Cardiac fibroblast (primary cell): Measurements from ENCODE around the gene CIAO2A.
A peak's percentile ranks its signal among the peaks of the same experiment; 100 is the strongest.
"Not testable (repeated sequence)": the region's sequence is repeated elsewhere in the genome, so short reads cannot be mapped to it uniquely, and the experiment has no call there.

ENCODE experiments used
- DNase-seq, 2 donors: peaks; one replicate each; pipeline versions ENCODE4 v3.0.0 to v3.0.0-alpha.2; 2010; ENCODE audit warnings: low read depth in 2 of 2
- H3K4me3 ChIP-seq, 2 donors: replicated peaks in 1 of 2; 1 replicate in 1 of 2; 2 replicates in 1 of 2; pipeline ENCODE4 v1.5.1; 2011; ENCODE audit warnings: low read depth in 2 of 2, low read length in 2 of 2, mild to moderate bottlenecking in 2 of 2, moderate library complexity in 1 of 2
- TF ChIP-seq, protein P1 (sequence below): IDR thresholded peaks from one replicate; pipeline ENCODE4 v1.5.1; 2011; ENCODE audit warnings: low read depth, mild to moderate bottlenecking, low read length, inconsistent platforms

CIAO2A gene

DNA sequence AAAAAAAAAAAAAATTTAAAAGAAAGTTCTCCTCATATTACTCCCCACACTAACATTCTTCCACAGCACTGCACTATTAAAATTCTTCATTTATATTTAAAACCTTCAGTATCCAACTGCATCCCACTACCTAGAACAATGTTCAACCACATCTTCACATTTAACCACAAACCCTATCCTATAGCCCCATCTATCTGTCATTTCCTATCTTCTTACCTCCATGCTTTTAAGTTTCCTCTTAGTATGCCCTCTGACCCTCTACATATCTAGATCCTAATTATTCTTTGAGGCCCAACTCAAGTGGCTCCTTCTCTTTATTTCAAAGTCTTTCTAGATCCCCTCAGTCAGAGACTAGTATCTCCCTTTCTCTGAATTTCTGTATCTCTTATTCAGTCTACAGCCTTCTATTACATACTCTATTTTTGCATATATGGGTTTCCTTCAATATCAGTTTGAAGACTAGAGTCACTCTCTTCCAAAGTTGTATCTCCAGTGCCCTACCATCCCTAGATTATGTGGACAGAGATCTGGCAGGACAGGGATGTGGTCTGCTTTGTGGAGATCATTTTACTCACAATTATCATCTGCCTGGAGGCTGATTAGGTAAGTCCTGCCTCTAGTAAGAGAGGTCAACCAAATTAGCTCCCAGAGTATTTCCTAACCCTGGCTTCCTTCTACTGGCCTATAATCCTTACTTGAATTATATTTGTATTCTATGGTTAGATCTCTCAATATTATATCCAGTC, 1.4 kb downstream of the CIAO2A start:
- H3K4me3 ChIP-seq, result peak overlapping the region in 1 of 2 donors; percentile 83
- TF ChIP-seq, protein P1, sequence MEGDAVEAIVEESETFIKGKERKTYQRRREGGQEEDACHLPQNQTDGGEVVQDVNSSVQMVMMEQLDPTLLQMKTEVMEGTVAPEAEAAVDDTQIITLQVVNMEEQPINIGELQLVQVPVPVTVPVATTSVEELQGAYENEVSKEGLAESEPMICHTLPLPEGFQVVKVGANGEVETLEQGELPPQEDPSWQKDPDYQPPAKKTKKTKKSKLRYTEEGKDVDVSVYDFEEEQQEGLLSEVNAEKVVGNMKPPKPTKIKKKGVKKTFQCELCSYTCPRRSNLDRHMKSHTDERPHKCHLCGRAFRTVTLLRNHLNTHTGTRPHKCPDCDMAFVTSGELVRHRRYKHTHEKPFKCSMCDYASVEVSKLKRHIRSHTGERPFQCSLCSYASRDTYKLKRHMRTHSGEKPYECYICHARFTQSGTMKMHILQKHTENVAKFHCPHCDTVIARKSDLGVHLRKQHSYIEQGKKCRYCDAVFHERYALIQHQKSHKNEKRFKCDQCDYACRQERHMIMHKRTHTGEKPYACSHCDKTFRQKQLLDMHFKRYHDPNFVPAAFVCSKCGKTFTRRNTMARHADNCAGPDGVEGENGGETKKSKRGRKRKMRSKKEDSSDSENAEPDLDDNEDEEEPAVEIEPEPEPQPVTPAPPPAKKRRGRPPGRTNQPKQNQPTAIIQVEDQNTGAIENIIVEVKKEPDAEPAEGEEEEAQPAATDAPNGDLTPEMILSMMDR, result no peak
- DNase-seq, result no peak

DNA sequence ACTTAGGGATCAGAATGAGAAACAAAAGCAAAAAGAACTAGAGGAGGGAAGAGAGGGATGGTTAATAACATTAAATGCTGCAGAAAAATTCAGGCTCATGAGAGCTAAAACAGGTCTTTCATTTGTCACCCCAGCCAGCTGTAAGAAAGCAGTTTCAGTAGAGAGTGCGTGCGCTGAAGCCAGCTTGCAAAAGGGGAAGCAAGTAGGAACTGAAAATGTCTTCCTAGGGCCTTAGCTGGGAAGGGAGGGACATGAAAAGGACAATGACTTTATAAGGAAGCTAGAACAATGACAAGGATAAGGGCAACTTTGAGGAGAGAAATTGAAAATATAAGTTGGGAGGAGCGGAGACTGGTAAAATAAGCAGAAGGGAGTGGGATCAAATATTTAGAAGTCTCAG, 3.1 kb downstream of the CIAO2A start:
- TF ChIP-seq, protein P1, result no peak
- no peak overlapping the region for H3K4me3 ChIP-seq
- DNase-seq, result no peak

DNA sequence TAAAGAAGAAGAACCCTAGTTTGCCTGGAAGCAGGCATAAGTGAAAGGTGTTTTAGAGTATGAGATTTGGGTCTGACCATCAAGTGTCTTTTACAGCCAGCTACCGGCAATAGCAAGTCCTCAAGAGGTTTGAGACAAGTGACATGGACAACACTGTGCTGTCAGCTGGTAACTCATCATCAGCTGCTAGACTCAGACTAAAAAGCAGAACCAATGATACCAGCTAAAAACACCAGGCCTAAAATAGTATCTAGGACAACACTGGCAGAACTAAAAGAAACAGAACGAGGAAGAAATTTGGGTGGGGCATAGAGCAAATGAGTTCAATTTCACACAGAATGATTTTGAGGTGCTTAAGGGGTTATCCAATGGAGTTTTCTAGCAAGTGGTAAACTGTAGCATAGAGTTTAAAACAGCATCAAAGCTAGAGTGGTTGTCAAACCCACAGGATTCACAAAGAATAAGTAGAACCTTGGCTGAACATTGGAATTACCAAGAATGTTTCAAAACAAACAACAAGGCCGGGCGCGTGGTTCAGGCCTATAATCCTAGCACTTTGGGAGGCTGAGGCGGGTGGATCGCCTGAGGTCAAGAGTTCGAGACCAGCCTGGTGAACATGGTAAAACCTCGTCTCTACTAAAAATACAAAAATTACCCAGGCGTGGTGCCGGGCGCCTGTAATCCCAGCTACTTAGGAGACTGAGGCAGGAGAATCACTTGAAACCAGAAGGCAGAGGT, 3.9 kb downstream of the CIAO2A start:
- DNase-seq, result no peak
- TF ChIP-seq, protein P1, result no peak
- H3K4me3 ChIP-seq, result no peak overlapping the region

DNA sequence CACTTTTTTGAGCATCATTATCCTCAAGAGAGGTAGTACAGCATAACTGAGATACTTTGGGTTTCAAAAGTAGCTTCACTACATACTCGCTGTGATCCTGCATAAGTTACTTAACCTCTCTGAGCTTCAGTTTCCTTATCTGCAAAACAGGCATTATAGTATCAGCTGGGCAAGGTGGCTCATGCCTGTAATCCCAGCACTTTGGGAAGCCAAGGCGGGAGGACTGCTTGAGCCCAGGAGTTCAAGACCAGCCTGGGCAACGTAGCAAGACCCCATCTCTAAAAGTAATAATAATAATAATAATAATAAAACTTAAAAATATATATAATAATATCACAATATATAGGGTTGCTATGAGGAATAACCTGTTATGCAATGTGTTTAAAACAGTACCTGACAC, 10.9 kb downstream of the CIAO2A start:
- no peak for DNase-seq

GRCh38 chr15:64073496-64073895, 20.1 kb downstream of the CIAO2A start:
- not testable (repeated sequence) for DNase-seq, H3K4me3 ChIP-seq

More for the DNA sequence above, 10.9 kb downstream of the CIAO2A start:
- TF ChIP-seq, protein P1, result no peak
- no peak overlapping the region for H3K4me3 ChIP-seq

- no peak overlapping the region for H3K4me3 ChIP-seq
- TF ChIP-seq, protein P1, result no peak
- no peak for DNase-seq
Observed at GRCh38 chr15:64072812-64073211, 20.8 kb downstream of the CIAO2A start.

GRCh38 chr15:64071931-64072765, 21.5 kb downstream of the CIAO2A start:
- no peak for DNase-seq
- TF ChIP-seq, protein P1, result no peak
- H3K4me3 ChIP-seq, result no peak overlapping the region
